GM18505 (cell line): ENCODE measurements around the gene TBXT.

Experiments
- ATAC-seq: cut with Tn5 transposase; IDR thresholded peaks from one replicate; pipeline ENCODE4 v1.9.1; 2021; ENCODE audit not compliant: unreplicated experiment
- POLR2A ChIP-seq: IDR thresholded peaks from 4 replicates; pipeline ENCODE4 v1.6.1; 2011; ENCODE audit warnings: borderline replicate concordance; ENCODE audit not compliant: insufficient read depth, insufficient read length; ENCODE audit errors: extremely low read depth

TBXT gene

GRCh38 chr6:166167801-166168615 lies at the start of gene TBXT:
Gene TBXT, minus strand, starts transcription at chr6:166167851. Its CDS starts 260 bp downstream, at chr6:166167591.
- no peak for TF ChIP-seq POLR2A

GRCh38 chr6:166207284-166207561 lies 39.6 kb upstream of the TBXT start:
- TF ChIP-seq POLR2A = no peak
- ATAC-seq = no peak

More at GRCh38 chr6:166167801-166168615, at the start of gene TBXT:
- ATAC-seq = no peak

- no peak for TF ChIP-seq POLR2A
- ATAC-seq = no peak
These were observed 39.0 kb upstream of the TBXT start for GRCh38 chr6:166206510-166207283.

GRCh38 chr6:166206066-166206465 lies 38.4 kb upstream of the TBXT start:
- TF ChIP-seq POLR2A = no peak
- ATAC-seq = no peak

- no peak for ATAC-seq
- no peak for TF ChIP-seq POLR2A
These were observed 37.4 kb upstream of the TBXT start for GRCh38 chr6:166204852-166205650.

- no peak for TF ChIP-seq POLR2A
- ATAC-seq = no peak
These were observed 36.1 kb upstream of the TBXT start for GRCh38 chr6:166203641-166204222.

- ATAC-seq = peak; percentile 2
- no peak for TF ChIP-seq POLR2A
These were observed 35.5 kb upstream of the TBXT start for GRCh38 chr6:166203003-166203640.

- TF ChIP-seq POLR2A = no peak
- ATAC-seq = peak; percentile 84
These were observed 34.7 kb upstream of the TBXT start for GRCh38 chr6:166202321-166202733.

GRCh38 chr6:166201878-166202277 lies 34.2 kb upstream of the TBXT start:
- TF ChIP-seq POLR2A = no peak
- ATAC-seq = peak; percentile 16

GRCh38 chr6:166197361-166197760 lies 29.7 kb upstream of the TBXT start:
- ATAC-seq = no peak

GRCh38 chr6:166195860-166196238 lies 28.2 kb upstream of the TBXT start:
- TF ChIP-seq POLR2A = no peak
- ATAC-seq = no peak

More at GRCh38 chr6:166197361-166197760, 29.7 kb upstream of the TBXT start:
- no peak for TF ChIP-seq POLR2A
